HFF-Myc (cell line): ENCODE results near the gene RNF14.
"Not testable (repeated sequence)": the region's sequence is repeated elsewhere in the genome, so short reads cannot be mapped to it uniquely, and the experiment has no call there.

Experiments
- DNase-seq: peaks from one replicate; pipeline ENCODE4 v3.0.0-alpha.2; 2011; ENCODE audit warnings: low read depth; ENCODE audit errors: extremely low read depth
- H3K4me3 ChIP-seq: replicated peaks from 2 replicates; pipeline ENCODE4 v1.5.1; 2011; ENCODE audit warnings: low read depth, mild to moderate bottlenecking, control low read depth, low read length
- CTCF ChIP-seq: IDR thresholded peaks from 2 replicates; pipeline ENCODE4 v1.5.1; 2012; ENCODE audit warnings: mild to moderate bottlenecking, low read depth, low read length, control low read depth; ENCODE audit errors: missing control alignments

Gene RNF14

GRCh38 chr5:142032747-142033631, 64.1 kb downstream of the RNF14 start:
- DNase-seq, result no peak
- H3K4me3 ChIP-seq, result no peak overlapping the region
- no peak for TF ChIP-seq CTCF

- DNase-seq, H3K4me3 ChIP-seq: not testable (repeated sequence)
Observed at GRCh38 chr5:142033632-142034567, 65.0 kb downstream of the RNF14 start.

- TF ChIP-seq CTCF, result no peak
- no peak for DNase-seq
- no peak overlapping the region for H3K4me3 ChIP-seq
Observed at GRCh38 chr5:142034994-142035393, 66.1 kb downstream of the RNF14 start.

- DNase-seq, result no peak
- no peak overlapping the region for H3K4me3 ChIP-seq
- no peak for TF ChIP-seq CTCF
Observed at GRCh38 chr5:142036918-142037317, 68.0 kb downstream of the RNF14 start.

GRCh38 chr5:142037599-142037998, 68.7 kb downstream of the RNF14 start:
- H3K4me3 ChIP-seq, DNase-seq: not testable (repeated sequence)

GRCh38 chr5:142038735-142039134, 69.8 kb downstream of the RNF14 start:
- no peak for DNase-seq
- TF ChIP-seq CTCF, result no peak
- H3K4me3 ChIP-seq, result no peak overlapping the region
